Activated T-helper 2 cell treated with anti-CD3 and anti-CD28 coated beads, Interferon-gamma antibody, Interleukin-2, Interleukin-4, amounts not matched to agents 10 μg/mL and 5 μg/mL and 100 μg/mL, durations not matched to agents 14 hours and 24 hours and 36 hours (primary cell): Measurements from ENCODE around the gene LOC101059915. TPM values are rescaled to one million over a fixed set of nuclear protein-coding genes. Genes with fewer than 3 reads are reported as not detected.
"Not testable (repeated sequence)": the region's sequence is repeated elsewhere in the genome, so short reads cannot be mapped to it uniquely, and the experiment has no call there.

ENCODE experiments used
- DNase-seq: peaks from one replicate; pipeline ENCODE4 v3.0.0; 2021; ENCODE audit warnings: low spot score
- H3K27ac Mint-ChIP-seq: one replicate; pipeline ENCODE4 v1.8.0; 2021; ENCODE audit warnings: mixed read lengths
- H3K27me3 Mint-ChIP-seq: one replicate; pipeline ENCODE4 v1.8.0; 2021; ENCODE audit warnings: low read depth, mixed read lengths
- H3K36me3 Mint-ChIP-seq: one replicate; pipeline ENCODE4 v1.8.0; 2021; ENCODE audit warnings: low read depth, mixed read lengths
- H3K4me1 Mint-ChIP-seq: one replicate; pipeline ENCODE4 v1.8.0; 2021; ENCODE audit warnings: low read depth, mixed read lengths
- H3K4me3 Mint-ChIP-seq: one replicate; pipeline ENCODE4 v1.8.0; 2021; ENCODE audit warnings: low read depth, mild to moderate bottlenecking, moderate library complexity, mixed read lengths
- H3K9me3 Mint-ChIP-seq: one replicate; pipeline ENCODE4 v1.8.0; 2021; ENCODE audit warnings: mixed read lengths
- intact Hi-C: fragments of 100-400 bp; cut with micrococcal nuclease; formaldehyde crosslinking; loops from one replicate; pipeline ENCODE4 v1.15.1; 2023
- total RNA-seq: library from RNA; stranded (reverse); gene quantifications from 2 replicates; pipeline ENCODE4 v1.2.3, GENCODE V29; 2022

The LOC101059915 gene

DNA sequence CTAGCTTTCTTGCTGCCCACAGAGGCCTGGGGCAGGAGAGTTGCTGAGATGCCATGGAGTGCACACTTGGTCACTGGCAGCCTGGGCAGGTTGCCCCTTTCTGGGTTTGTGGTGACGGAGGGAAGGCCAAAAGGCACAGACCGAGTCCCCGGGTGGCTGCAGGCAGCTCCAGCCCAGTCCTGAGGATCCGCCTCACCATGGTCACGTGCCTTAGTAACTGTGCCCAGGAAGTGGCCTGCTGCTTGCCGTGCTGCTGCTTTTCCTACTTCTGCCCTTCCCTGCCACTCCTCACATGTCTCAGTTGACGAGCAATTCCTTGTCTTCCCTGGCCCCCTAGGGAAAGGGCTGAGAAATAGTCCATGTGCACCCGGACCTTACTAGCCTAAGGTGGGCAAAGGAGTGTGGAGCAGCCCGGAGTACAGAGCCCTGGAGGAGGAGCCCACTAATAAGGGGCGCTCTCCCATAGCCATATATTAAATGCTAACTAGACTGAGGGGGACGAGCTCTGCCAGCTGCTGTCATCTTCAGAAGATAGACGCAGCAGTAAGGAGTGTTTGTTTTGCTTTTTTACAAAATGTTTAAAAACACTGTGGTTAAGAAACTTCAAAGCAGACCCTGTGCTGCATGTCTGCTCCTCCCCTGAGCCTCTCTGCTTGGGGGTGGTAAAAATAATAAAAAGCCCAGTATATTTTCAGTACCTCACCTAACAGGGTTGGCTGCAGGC, 31.1 kb downstream of the LOC101059915 start:
- H3K36me3 Mint-ChIP-seq, H3K4me1 Mint-ChIP-seq, DNase-seq, H3K27ac Mint-ChIP-seq, intact Hi-C loops, H3K9me3 Mint-ChIP-seq, H3K27me3 Mint-ChIP-seq, H3K4me3 Mint-ChIP-seq: not testable (repeated sequence)

DNA sequence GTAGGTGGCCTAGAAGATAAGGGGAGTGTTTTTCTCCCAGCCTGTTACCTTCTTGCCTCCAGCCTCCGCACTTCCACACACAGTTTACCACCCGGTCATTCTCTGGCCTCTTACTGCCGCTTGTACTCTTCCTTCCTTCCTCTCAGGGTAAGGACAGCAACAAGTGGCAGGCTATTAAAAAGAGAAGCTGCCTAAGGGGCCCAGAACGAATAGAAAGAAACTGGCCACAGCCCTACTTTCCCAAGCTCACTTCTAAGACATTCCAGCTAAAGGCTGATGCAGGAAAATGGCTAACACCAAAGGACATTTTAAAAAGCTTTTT, 31.6 kb downstream of the LOC101059915 start:
- H3K27ac Mint-ChIP-seq, H3K27me3 Mint-ChIP-seq, DNase-seq, H3K4me3 Mint-ChIP-seq, H3K36me3 Mint-ChIP-seq, H3K4me1 Mint-ChIP-seq, intact Hi-C loops, H3K9me3 Mint-ChIP-seq: not testable (repeated sequence)

DNA sequence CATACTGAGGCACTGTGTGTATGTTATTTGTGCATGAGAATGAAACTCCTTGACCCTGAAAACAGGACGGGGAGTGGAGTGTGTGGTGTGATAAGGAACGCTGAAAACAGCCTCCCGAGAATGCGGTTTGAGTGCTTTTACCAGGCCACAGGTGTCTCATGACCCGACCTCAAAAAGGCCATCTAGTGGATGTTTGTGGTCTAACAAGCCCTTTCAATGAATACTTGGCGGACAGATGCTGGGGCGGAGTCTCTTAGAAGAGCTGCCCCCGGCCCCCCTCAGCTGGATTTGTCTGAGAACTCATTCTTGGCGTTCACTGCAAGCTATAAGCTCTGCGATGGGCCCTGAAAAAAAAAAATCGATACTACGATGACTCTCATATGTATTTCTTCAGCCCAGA, 35.5 kb downstream of the LOC101059915 start:
- H3K4me1 Mint-ChIP-seq, H3K4me3 Mint-ChIP-seq, intact Hi-C loops, DNase-seq, H3K27me3 Mint-ChIP-seq, H3K9me3 Mint-ChIP-seq, H3K36me3 Mint-ChIP-seq, H3K27ac Mint-ChIP-seq: not testable (repeated sequence)

DNA sequence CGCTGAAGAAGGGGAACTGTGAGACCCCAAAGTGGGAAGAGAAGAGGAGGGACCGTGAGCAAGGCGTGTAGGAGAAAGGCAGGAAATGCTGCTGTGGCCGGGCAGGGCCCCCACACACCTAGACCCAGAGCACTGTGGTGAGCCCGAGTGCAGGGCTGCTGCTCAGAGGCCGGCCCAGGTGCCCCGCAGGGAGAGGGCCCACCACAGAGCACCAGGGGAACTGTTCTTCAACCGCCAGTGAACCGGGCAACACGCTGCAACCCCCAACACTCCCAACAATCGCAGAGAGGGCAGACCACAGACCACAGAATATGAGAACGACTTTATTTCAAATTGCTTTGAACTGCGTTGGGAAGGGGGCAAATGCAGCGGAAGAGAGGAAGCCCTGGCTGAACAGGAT, 46.7 kb downstream of the LOC101059915 start:
- not testable (repeated sequence) for DNase-seq

DNA sequence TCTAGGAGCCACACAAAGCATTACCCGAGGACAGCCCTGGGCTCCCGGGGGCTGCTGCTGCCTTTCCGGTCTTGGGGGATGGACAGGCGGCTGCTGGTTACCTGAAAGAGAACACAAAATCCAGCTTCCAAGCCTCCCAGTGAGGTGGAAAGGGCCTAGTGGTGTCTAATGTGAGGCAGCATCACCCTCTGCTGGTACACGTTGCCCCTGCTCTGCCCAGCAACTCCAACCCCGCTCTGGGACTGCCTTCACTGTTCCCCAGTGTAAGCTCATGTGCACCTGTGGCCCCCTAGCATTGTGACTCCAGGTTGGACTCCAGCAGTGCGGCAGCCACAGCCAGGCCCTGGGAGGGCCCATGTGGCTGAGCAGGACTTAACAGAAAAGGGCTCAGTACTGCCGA, 48.2 kb downstream of the LOC101059915 start:
- H3K9me3 Mint-ChIP-seq, H3K36me3 Mint-ChIP-seq, H3K4me3 Mint-ChIP-seq, H3K4me1 Mint-ChIP-seq, DNase-seq, H3K27ac Mint-ChIP-seq, intact Hi-C loops, H3K27me3 Mint-ChIP-seq: not testable (repeated sequence)

More for the DNA sequence above, 46.7 kb downstream of the LOC101059915 start:
- intact Hi-C loops, H3K9me3 Mint-ChIP-seq, H3K4me1 Mint-ChIP-seq, H3K4me3 Mint-ChIP-seq, H3K27ac Mint-ChIP-seq, H3K27me3 Mint-ChIP-seq, H3K36me3 Mint-ChIP-seq: not testable (repeated sequence)

DNA sequence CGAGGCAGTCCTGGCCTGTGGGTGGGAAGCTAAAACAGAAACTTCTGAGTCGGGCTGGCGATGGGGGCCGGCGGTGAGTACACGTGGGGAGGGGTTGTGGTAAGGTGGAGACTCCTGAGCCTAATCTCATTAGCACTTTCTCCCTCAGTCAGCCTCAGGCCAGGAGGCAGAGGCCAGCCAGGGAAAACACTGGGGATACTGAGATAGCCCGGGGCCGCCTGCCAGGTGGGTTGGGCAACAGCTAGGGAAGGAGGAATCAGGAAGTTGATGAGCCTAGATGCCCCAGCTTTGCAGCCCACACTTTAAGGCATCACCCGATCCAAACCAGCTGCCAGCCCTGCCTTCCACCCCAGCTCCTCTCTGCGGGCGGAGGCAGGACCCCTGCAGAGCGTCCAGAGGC, 49.0 kb downstream of the LOC101059915 start:
- H3K27me3 Mint-ChIP-seq, H3K4me1 Mint-ChIP-seq, intact Hi-C loops, H3K9me3 Mint-ChIP-seq, H3K27ac Mint-ChIP-seq, H3K36me3 Mint-ChIP-seq, DNase-seq, H3K4me3 Mint-ChIP-seq: not testable (repeated sequence)

- H3K4me3 Mint-ChIP-seq, H3K27ac Mint-ChIP-seq, intact Hi-C loops, H3K36me3 Mint-ChIP-seq, H3K27me3 Mint-ChIP-seq, DNase-seq, H3K4me1 Mint-ChIP-seq, H3K9me3 Mint-ChIP-seq: not testable (repeated sequence)
Observed at GRCh38 chrX:71718185-71718584, 50.8 kb downstream of the LOC101059915 start, which contains the start of gene CXorf49. Gene CXorf49 (minus strand): TSS chrX:71718285. CDS start chrX:71718151, 134 bp downstream.

GRCh38 chrX:71719195-71719594, 51.8 kb downstream of the LOC101059915 start:
- H3K27ac Mint-ChIP-seq, H3K9me3 Mint-ChIP-seq, H3K4me1 Mint-ChIP-seq, H3K4me3 Mint-ChIP-seq, H3K36me3 Mint-ChIP-seq, intact Hi-C loops, H3K27me3 Mint-ChIP-seq, DNase-seq: not testable (repeated sequence)

- H3K27ac Mint-ChIP-seq, H3K4me3 Mint-ChIP-seq, H3K36me3 Mint-ChIP-seq, H3K27me3 Mint-ChIP-seq, DNase-seq, intact Hi-C loops, H3K9me3 Mint-ChIP-seq, H3K4me1 Mint-ChIP-seq: not testable (repeated sequence)
Observed at GRCh38 chrX:71720289-71720886, 53.0 kb downstream of the LOC101059915 start.

Other genes with a start within 250 kb of the LOC101059915 start
- 224 and 231 TPM in 2 replicates for gene OGT, start 134.4 kb upstream of the LOC101059915 start, total RNA-seq
- gene GCNA, start 89.1 kb upstream of the LOC101059915 start, total RNA-seq, result 3.4 and 3.5 TPM in 2 replicates
- gene CXCR3, start 49.0 kb upstream of the LOC101059915 start, total RNA-seq, result 11.1 and 11.4 TPM in 2 replicates
- not detected in 2 replicates for gene CXorf49, start 50.7 kb downstream of the LOC101059915 start, total RNA-seq
- not detected in 2 replicates for gene CXorf49B, start 95.8 kb downstream of the LOC101059915 start, total RNA-seq
- gene NHSL2, start 243.3 kb downstream of the LOC101059915 start, total RNA-seq, result 0.41 and 0.43 TPM in 2 replicates